ENCODE data around the gene RPL41.
"Not testable (repeated sequence)": the region's sequence is repeated elsewhere in the genome, so short reads cannot be mapped to it uniquely, and the experiment has no call there.

Gene RPL41

DNA sequence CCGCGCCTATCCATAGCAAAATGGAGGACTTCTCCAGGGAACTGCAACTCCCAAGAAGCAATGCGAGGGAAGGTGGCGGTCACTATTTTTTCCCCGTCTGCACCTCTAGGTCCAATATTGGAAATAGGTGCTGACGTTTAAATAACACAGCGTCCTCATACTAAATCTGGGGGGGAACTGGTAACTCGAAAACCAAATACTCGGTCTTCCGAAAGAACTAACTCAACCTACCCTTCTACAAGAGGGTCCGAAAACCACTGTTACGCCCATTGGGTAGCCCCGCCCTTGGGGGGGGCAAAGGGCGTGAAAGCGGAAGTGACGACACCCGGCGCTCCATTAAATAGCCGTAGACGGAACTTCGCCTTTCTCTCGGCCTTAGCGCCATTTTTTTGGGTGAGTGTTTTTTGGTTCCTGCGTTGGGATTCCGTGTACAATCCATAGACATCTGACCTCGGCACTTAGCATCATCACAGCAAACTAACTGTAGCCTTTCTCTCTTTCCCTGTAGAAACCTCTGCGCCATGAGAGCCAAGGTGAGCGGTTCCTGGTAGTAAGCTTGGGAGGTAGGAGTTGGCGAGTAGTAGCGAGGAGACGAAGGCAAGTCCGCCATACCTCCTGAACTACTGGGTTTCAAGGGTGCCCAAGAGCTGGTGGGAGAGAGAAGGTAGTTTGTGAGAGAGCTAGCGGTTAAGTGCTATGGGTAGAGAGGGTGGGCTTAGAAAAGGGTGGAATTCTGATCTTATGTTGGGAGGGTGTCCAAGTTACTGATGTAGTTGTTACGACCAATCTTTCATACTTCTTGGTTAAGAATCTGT lies at the start of gene RPL41:
TSS of gene RPL41 (plus strand) at position 367 of the 815 bp plus-strand sequence.
- peak; percentile 98 for DNase-seq

DNA sequence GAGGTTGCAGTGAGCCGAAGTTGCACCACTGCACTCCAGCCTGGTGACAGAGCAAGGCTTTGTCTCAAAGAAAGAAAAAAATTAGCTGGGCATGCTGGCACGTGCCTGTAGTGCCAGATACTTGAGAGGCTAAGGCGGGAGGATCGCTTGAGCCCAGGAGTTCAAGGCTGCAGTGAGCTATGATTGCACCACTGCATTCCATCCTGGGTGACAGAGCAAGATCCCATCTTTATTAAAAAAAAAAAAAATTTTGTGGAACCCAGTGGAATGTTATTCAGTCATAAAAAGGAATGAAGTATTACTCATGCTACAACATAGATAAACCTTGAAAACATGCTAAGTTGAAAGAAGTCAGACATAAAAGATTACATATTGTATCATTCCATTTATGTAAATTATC lies 44.8 kb upstream of the RPL41 start:
- no peak for DNase-seq

DNA sequence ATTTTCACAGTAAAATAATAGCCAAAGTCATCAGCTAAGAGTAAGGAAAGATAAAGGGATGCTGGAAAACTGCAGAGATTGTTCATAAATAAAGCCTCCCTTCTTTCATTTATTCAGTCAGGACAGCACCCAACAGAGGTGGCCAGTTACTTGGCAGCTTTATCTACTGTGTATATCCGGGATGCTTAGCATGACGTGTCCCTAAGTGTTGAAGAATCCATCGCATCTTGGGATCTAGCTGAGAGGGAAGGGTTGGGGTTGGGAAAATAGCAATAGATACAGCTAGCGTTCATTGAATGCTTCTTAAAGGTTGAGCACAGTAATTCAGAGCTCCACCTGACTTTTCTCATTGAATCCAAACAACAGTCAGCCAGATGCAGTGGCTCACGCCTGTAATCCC lies 42.0 kb upstream of the RPL41 start:
- DNase-seq: no peak

DNA sequence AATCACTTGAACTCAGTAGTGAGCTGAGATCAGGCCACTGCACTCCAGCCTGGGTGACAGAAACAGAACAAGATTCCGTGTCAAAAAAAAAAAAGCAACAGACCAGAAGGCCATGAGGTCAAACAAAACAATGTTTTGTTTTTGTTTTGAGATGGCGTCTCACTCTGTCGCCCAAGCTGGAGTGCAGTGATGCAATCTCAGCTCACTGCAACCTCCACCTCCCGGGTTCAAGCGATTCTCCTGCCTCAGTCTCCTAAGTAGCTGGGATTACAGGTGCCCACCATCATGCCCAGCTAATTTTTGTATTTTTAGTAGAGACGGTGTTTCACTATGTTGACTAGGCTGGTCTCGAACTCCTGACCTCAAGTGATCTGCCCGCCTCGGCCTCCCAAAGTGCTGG lies 38.5 kb upstream of the RPL41 start:
- DNase-seq: not testable (repeated sequence)

DNA sequence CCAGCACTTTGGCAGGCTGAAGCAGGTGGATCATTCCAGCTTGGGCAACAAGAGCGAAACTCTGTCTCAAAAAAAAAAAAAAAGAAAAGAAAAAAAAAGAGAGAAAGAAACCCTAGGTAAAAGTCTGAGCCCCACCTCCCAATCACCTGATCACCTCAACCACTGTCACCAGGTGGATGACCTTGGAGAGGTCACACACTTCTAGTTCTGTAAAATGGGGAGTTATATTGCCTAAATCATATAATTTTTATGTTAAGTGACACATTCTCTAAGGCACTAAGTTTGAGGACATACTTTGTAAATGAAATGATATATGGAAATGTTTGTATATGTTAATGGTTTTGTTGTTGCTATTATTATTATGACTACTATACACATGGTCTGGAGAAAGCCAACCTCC lies 38.0 kb upstream of the RPL41 start:
- DNase-seq: no peak

DNA sequence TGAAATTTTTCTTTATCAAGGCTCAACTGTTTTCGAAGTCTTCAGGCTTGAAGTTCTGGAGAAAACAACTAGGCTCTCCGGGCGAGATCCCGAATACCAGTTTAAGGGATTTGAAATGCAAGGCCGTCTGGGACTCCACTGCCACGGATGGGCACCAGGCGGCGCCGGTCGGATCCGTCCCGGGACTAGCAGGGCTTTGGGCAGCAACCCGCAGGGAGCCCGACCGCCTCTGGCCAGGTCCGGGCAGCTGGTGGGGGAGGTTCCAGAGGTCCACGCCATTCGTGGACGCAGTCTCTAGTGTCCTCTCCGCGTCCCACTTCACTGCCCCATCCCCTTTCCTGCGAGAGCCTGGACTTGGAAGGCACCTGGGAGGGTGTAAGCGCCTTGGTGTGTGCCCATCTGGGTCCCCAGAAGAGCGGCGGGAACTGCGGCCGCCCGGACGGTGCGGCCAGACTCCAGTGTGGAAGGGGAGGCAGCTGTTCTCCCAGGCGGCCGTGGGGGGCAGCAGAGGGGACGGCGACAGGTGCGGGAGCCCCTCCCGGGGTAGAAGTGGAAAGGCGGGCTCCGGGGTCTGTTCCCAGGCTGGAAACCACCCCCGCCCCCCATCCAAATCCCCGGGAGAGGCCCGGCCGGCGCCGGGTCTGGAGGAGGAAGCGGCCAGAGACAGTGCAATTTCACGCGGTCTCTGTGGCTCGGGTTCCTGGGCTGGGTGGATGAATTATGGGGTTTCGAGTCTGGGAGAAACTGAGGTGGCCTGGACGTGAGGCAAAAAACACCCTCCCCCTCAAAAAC lies 37.3 kb upstream of the RPL41 start:
- DNase-seq: peak; percentile 80

DNA sequence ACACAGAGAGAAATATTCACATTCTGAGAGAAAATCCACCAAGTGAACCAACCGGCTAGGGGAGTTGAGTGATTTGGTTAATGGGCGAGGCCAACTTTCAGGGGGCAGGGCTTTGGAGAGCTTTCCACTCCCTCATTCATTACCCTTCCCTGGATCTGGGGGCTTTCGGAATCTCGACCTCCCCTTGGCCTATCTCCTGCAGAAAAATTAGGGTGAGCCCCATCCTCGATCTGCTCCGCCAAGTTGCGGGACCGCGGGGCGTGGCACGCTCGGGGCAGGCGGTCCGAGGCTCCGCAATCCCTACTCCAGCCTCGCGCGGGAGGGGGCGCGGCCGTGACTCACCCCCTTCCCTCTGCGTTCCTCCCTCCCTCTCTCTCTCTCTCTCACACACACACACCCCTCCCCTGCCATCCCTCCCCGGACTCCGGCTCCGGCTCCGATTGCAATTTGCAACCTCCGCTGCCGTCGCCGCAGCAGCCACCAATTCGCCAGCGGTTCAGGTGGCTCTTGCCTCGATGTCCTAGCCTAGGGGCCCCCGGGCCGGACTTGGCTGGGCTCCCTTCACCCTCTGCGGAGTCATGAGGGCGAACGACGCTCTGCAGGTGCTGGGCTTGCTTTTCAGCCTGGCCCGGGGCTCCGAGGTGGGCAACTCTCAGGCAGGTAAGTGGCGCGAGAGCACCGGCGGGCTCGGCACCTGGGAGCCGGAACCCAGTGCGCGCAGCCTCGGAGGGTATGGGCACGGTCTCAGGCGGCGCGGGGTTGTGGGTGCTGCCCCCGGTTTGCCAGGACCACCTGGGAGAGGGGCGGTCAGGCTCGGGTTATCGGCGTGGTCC lies 36.5 kb upstream of the RPL41 start, which contains the start of gene ERBB3:
TSS of gene ERBB3 (plus strand) at position 443 of the 833 bp plus-strand sequence. CDS start at position 579, 136 bp downstream.
- DNase-seq: peak; percentile 86

DNA sequence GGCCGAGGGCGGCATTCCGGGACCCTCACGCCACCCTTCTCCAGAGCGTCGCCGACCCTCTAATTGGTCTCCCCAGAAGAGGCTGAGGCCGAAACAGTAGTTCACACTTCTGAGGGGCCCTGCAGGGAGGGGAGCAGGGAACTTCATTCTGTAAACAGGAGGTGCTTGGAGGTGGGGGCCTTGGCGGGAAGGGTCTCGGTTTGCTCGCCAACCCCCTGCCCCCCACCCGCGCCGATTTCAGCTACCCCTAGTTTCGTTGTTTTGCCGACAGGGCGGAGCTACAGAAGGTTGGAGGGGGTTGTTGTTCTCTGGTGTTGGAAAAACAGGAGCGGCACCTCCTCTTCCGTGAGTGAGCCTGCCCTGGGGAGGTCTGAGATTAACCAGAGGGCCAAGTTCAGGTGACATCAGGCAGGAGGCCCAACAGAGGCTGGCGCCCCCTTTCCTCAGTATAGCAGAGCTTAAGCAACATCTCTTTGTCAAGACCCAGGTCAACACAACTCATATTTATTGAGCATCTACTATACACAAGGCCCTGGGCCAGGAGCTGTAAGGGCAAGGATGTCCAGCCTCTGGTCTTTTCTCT lies 35.8 kb upstream of the RPL41 start:
- DNase-seq: no peak

DNA sequence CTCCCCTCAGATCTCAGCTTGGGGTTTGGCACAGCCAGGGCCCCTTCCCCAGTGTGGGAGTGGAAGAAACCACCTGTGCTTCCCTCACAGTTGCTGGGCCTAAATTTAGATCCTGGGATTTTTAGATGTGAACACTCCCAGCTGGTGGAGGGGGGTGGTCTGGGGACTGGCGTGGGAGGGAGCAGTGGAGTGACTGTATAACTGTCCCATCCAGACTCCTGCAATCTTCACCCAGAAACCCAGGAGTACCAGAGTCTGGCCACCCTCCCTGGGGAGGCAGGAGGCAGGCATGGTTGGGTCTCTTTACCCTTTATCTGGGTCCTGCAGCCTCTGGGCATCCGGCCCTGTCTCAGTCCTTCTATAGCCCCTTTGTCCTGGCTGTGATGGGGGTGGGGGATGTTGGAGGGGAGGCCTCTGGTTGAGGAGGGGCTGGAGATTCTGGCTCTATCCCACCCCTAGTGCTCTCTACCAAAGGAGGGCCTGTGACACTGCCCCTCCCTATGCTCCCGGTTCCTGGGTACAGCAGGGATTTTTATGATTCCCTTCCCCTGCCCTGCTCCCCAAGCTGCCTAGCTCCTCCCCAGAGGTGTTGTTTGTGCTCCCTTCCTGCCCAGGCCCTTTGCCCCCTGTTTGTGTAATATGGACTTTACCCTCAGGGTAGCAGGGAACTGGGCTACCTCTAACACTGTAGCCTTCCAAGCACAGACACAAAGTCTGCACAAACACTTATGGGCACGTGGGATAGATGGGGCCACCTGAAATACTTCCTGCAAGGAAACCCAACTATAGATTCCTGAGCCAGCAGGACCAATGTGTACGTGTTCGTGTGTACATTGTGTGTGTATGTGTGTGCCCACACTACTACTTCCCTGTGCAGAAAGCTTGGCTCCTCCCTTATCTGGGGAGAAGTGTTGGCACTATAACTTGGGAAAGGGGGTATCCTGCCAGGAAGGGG lies 34.8 kb upstream of the RPL41 start:
- no peak for DNase-seq

DNA sequence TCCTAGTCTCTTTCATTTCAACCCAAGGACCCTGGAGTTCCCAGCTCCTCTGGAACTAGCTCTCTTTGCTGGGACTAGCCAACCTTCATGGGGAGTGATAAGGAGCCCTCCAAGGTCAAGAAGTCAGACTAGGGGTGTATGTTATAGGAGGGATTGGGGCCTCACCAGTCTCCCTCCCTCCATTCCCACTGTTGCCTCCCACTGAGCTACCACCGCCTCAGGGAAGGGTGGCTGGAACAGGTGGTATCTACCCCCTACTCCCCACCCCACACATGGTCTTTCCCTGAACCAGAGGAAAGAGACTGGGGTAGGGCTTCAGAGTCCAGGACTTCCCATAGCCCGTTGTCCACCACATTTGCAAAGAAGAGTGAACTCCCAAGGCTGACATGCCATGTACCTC lies 34.1 kb upstream of the RPL41 start:
- DNase-seq: no peak

DNA sequence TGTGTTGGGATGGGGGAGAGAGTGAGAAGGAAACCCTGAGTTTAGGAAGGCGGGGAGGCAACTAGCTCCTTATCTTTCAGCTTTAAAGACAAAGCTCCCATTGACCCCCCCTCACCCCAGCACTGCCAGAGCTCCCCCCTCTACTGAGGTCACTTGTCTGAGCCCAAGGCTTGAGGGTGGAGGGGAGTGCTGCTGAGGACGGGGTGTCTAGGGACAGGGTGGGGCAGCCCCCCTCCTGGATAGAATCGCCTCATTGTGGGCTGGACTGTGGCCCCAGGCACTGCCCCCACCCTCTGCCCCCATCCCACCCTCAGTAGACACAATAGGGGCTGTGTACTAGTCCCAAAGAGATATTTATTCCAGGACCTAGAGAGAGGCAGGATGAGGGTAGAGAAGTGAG lies 33.5 kb upstream of the RPL41 start:
- DNase-seq: no peak

DNA sequence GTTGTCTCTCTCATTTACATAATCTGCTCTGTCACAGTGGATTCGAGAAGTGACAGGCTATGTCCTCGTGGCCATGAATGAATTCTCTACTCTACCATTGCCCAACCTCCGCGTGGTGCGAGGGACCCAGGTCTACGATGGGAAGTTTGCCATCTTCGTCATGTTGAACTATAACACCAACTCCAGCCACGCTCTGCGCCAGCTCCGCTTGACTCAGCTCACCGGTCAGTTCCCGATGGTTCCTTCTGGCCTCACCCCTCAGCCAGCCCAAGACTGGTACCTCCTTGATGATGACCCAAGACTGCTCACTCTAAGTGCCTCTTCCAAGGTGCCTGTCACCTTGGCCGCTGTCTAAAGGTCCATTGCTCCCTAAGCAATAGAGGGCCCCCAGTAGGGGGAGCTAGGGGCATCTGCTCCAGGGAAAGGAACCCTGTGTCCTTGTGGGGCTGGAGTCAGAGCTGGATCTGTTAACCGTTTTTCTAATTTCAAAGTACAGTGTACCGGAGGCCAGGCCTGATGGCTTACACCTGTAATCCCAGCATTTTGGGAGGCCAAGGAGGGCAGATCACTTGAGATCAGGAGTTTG lies 31.4 kb upstream of the RPL41 start:
- no peak for DNase-seq

DNA sequence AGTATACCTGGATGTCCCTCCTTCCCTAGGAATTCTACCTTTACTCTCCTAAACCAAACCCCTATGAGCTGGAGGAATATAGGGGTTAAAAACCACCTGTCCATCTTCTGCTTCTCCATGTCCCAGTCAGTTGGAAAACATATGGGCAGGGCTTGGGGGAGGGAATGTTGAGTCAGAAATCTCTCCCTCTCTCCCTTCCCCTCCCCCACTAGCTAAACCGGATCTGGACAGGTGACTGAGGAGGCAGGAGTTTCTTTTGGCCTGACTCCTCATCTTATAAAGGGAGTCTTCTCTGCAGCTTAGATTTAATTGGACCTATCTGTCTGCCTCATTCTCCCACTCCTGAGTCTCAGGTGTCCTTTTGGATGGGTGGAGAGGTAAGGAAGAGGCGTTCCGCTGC lies 30.3 kb upstream of the RPL41 start:
- no peak for DNase-seq

DNA sequence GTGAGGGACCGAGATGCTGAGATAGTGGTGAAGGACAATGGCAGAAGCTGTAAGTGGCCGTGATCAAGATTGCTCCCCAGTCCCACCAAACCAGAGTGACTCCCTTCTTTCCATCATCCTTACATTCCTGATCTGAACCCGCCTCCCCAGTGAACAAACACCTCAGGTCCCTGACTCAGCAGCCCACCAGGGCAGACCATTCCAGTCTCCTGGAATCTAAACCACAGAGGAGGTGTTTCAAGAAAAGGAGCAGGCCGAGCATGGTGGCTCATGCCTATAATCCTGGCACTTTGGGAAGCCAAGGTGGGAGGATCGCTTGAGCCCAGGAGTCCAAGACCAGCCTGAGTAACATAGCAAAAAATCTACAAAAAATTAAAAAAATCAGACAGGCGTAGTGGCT lies 29.8 kb upstream of the RPL41 start:
- DNase-seq: no peak

DNA sequence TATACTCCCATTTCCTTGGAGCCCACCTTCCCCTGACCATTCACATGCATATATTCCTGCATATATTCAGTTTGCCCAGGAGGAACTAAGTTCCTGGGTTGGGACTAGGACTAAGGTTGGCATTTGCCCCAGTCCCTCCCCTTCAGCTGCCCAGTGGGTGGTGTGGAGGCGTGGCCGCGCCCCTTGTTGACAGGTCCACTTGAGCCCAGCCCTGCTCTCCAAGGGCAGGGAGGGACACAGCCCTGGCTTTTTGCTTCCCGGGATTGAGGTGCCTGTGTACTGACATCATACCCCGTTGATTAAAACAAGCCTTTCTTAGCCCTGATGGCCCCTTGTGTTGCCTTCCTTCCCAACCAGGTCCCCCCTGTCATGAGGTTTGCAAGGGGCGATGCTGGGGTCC lies 29.2 kb upstream of the RPL41 start:
- no peak for DNase-seq

DNA sequence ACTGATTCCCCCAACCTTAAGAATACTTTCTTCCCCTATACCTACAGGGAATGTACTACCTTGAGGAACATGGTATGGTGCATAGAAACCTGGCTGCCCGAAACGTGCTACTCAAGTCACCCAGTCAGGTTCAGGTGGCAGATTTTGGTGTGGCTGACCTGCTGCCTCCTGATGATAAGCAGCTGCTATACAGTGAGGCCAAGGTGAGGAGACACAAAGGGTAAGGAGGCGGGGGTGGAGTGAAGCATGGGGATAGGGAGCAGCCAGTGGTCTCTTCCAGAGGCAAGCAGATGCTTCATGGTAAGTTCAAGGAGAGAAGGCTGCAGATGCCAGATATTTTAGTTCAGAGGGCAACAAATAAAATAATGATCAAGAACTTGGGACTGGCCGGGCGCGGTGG lies 18.7 kb upstream of the RPL41 start:
- no peak for DNase-seq

DNA sequence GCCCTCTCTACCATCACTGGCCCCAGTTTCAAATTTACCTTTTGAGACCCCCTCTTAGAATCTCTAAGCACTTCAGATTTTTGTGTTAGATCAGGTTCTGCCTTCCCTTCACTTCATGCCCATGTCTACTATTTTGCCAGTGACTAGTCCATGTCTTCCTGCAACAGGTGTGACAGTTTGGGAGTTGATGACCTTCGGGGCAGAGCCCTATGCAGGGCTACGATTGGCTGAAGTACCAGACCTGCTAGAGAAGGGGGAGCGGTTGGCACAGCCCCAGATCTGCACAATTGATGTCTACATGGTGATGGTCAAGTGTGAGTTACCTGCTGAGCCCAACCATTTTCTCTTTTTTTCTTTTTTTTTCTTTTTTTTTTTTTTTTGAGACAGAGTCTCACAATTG lies 17.8 kb upstream of the RPL41 start:
- DNase-seq: no peak

DNA sequence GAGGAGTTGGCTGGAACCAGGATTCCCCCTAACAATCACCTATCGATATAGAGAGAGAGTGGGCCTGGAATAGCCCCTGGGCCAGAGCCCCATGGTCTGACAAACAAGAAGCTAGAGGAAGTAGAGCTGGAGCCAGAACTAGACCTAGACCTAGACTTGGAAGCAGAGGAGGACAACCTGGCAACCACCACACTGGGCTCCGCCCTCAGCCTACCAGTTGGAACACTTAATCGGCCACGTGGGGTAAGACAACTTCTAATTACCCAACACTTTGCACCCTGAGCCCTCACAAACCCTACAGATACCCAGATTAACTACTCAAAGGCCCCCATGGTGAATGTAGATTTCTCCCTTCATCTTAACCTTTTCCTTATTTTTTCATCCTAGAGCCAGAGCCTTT lies 16.6 kb upstream of the RPL41 start:
- no peak for DNase-seq

DNA sequence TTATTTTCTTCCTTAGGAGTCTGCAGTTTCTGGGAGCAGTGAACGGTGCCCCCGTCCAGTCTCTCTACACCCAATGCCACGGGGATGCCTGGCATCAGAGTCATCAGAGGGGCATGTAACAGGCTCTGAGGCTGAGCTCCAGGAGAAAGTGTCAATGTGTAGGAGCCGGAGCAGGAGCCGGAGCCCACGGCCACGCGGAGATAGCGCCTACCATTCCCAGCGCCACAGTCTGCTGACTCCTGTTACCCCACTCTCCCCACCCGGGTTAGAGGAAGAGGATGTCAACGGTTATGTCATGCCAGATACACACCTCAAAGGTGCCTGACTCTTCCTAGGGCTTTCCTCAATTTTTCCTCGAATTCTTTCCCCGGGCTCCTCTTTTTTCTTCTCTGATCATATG lies 15.4 kb upstream of the RPL41 start:
- DNase-seq: no peak

DNA sequence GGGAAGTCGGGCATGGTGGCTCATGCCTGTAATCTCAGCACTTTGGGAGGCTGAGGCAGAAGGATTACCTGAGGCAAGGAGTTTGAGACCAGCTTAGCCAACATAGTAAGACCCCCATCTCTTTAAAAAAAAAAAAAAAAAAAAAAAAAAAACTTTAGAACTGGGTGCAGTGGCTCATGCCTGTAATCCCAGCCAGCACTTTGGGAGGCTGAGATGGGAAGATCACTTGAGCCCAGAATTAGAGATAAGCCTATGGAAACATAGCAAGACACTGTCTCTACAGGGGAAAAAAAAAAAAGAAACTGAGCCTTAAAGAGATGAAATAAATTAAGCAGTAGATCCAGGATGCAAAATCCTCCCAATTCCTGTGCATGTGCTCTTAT lies 13.8 kb upstream of the RPL41 start:
- DNase-seq: no peak

DNA sequence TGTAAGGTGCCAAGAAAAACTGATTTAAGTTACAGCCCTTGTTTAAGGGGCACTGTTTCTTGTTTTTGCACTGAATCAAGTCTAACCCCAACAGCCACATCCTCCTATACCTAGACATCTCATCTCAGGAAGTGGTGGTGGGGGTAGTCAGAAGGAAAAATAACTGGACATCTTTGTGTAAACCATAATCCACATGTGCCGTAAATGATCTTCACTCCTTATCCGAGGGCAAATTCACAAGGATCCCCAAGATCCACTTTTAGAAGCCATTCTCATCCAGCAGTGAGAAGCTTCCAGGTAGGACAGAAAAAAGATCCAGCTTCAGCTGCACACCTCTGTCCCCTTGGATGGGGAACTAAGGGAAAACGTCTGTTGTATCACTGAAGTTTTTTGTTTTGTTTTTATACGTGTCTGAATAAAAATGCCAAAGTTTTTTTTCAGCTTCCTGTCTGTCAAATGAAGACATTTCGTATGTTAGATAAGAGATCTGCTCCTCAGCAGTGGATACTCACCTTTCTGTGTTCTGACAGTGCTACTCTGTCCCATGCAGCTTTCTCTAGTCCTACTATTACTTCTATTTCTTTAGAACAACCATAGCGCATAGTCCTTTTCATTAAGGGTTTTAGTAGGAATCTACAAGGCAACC lies 13.2 kb upstream of the RPL41 start:
- DNase-seq: no peak
